ENCODE results near the gene GMPPA.
A peak's percentile ranks its signal among the peaks of the same experiment; 100 is the strongest.

GRCh38 chr2:219498280-219499057 is at the start of gene GMPPA:
- TF ChIP-seq POLR2A (IDR thresholded peaks at IDR 0.05): peak in 1 of 2 donors; percentile 3
- TF ChIP-seq CTCF (IDR thresholded peaks at IDR 0.05): no peak
